Erythroblast (primary cell): Measurements from ENCODE around the gene RPL22L1.

ENCODE experiments used
- GATA1 ChIP-seq: IDR thresholded peaks from 2 replicates; pipeline ENCODE4 v1.6.1; 2011; ENCODE audit warnings: low read depth, mild to moderate bottlenecking, control low read depth, low read length, moderate library complexity
- POLR2A ChIP-seq: IDR thresholded peaks from 2 replicates; pipeline ENCODE4 v1.6.1; 2011; ENCODE audit warnings: mild to moderate bottlenecking, low read length

GRCh38 chr3:170897978-170898377, 28.0 kb upstream of the RPL22L1 start:
- no peak for TF ChIP-seq POLR2A
- no peak for TF ChIP-seq GATA1
